Effector memory CD8-positive, alpha-beta T cell (primary cell): ENCODE data around the gene HMX3.
A peak's percentile ranks its signal among the peaks of the same experiment; 100 is the strongest.

ENCODE experiments used
- ATAC-seq: fragments of 150-1000 bp; cut with Tn5 transposase; replicated peaks from 2 replicates; pipeline ENCODE4 v1.10.0; 2021; ENCODE audit warnings: mild to moderate bottlenecking, moderate library complexity
- DNase-seq, 3 experiments: peaks; one replicate each; pipeline ENCODE4 v3.0.0; 2021
- H3K27ac Mint-ChIP-seq, 2 donors: one replicate each; pipeline ENCODE4 v1.8.0; 2022; ENCODE audit warnings: mild to moderate bottlenecking in 2 of 2, mixed read lengths in 2 of 2, moderate library complexity in 2 of 2
- H3K27me3 Mint-ChIP-seq, 2 donors: one replicate each; pipeline ENCODE4 v1.8.0; 2022; ENCODE audit warnings: mixed read lengths in 2 of 2
- H3K36me3 Mint-ChIP-seq: one replicate; pipeline ENCODE4 v1.8.0; 2022; ENCODE audit warnings: mild to moderate bottlenecking, moderate library complexity, mixed read lengths; ENCODE audit not compliant: insufficient read depth
- H3K4me1 Mint-ChIP-seq, 2 donors: one replicate each; pipeline ENCODE4 v1.8.0; 2022; ENCODE audit warnings: low read depth in 2 of 2, mixed read lengths in 2 of 2
- H3K4me3 Mint-ChIP-seq, 2 donors: one replicate each; pipeline ENCODE4 v1.8.0; 2022; ENCODE audit warnings: mild to moderate bottlenecking in 2 of 2, mixed read lengths in 2 of 2, moderate library complexity in 2 of 2
- H3K9me3 Mint-ChIP-seq, 2 donors: one replicate each; pipeline ENCODE4 v1.8.0; 2022; ENCODE audit warnings: mixed read lengths in 2 of 2

The HMX3 gene

DNA sequence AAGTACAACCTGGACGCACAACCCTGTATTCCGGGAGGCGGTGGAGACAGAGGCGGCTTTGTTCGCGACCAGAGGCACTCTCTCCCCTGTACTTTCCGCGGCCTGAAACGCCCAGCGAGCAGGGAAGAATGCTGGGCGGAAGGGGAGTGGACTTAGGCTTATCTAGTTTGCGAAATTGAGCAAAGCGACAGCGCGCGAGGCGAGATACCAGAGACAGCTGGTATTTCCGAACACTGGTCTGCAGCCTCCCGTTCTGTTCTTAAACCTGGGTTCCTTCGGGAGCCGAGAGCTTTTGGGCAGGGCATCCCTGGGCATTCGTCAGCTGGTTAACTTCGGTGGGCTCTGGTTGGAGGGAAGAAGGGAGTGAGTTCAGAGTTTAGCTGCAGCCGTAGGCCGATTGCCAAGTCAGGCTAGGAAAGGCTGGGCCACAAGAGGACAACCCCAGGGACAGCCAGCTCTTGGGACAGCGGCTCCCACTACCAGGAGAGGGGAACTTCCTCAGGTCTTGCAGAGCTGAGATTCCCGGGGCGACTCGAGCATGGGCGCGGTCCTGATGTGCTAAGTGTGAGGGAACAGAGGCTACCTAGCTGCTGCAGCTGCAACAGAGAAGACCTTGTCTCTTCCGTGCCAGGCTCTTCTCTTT is 3.9 kb downstream of the HMX3 start:
- Mint-ChIP-seq H3K27me3 (peaks cover 76 to 84% of the 10 kb centered on the region in 2 donors), H3K36me3 (peaks cover 17% of the 10 kb centered on the region), H3K4me1 (peaks cover 17 to 41% of the 10 kb centered on the region in 2 donors), H3K4me3 (peak overlapping the region in 1 of 2 donors; percentile 56), H3K27ac (peak overlapping the region in 1 of 2 donors; percentile 11), H3K9me3 (no peaks in the 10 kb centered on the region)
- ATAC-seq (no peak), DNase-seq (no peak)

DNA sequence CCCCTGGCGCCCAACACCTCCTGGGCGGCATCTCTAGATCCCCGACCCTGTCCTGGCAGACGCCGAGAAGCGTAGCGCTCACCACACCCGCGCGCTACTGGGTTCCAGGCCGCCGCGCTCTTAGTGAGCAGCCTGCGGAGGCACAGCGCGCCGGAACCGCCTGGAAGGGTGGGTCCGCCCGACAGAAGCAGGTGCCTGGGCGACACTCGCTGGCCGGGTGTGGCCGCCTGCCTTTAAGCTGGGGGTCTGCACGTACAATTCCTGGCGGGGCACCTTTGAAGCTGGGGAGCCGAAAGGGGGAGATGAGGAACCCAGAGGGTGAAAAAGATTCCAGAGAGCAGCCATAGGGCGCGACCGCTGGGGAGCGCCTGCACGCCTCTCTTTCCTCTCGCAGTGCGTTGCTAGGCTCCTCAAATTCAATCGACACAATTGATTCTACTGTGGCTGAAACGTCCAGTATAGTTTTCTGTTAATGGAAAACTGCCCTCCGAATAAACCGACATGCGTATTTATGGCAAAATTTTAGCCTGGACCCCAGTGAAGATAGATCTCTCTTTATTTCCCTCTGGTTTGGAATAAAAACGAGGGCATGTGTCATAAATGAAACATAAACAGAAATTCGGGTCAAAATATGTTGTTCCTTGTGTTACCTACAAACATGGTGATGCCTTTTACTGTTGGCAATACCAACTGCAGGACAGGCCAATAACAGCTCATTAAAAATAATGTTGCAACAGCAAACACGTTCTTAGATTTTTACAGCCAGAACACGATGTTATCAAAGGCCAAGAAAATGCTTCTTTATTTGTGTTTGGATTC is 4.6 kb downstream of the HMX3 start:
- Mint-ChIP-seq H3K36me3 (peaks cover 17% of the 10 kb centered on the region), H3K4me3 (peak overlapping the region; percentile 48 to 56), H3K9me3 (no peaks in the 10 kb centered on the region), H3K4me1 (peaks cover 22 to 48% of the 10 kb centered on the region in 2 donors), H3K27ac (no peak overlapping the region), H3K27me3 (peaks cover 83 to 89% of the 10 kb centered on the region in 2 donors)
- ATAC-seq (no peak), DNase-seq (no peak)

DNA sequence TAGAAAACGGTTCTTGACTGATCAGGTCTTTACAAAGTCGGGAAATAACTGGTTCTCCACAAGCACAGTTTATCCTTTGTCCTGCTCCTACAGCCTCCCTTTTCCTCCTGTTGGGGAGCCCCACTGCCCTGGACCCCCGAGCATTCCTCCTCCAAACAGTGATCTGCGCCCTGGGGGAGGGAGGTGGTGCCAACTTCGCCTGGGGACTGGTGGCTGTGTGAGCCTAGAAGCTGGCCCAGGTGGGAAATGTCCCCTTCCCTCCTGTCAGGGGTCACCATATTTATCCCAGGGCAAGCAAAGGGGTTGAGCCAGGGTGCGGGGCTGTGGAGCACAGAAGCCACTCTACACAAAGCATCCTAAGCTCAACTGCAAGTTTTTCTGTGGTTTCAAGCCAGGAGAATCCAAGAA is 5.2 kb downstream of the HMX3 start:
- ATAC-seq (no peak), DNase-seq (no peak)
- peaks cover 20% of the 10 kb centered on the region for H3K36me3 Mint-ChIP-seq
- H3K4me3 Mint-ChIP-seq: no peak overlapping the region
- peaks cover 28 to 53% of the 10 kb centered on the region in 2 donors for H3K4me1 Mint-ChIP-seq
- H3K27me3 Mint-ChIP-seq: peaks cover 89 to 95% of the 10 kb centered on the region in 2 donors
- no peaks in the 10 kb centered on the region for H3K9me3 Mint-ChIP-seq
- H3K27ac Mint-ChIP-seq: no peak overlapping the region

DNA sequence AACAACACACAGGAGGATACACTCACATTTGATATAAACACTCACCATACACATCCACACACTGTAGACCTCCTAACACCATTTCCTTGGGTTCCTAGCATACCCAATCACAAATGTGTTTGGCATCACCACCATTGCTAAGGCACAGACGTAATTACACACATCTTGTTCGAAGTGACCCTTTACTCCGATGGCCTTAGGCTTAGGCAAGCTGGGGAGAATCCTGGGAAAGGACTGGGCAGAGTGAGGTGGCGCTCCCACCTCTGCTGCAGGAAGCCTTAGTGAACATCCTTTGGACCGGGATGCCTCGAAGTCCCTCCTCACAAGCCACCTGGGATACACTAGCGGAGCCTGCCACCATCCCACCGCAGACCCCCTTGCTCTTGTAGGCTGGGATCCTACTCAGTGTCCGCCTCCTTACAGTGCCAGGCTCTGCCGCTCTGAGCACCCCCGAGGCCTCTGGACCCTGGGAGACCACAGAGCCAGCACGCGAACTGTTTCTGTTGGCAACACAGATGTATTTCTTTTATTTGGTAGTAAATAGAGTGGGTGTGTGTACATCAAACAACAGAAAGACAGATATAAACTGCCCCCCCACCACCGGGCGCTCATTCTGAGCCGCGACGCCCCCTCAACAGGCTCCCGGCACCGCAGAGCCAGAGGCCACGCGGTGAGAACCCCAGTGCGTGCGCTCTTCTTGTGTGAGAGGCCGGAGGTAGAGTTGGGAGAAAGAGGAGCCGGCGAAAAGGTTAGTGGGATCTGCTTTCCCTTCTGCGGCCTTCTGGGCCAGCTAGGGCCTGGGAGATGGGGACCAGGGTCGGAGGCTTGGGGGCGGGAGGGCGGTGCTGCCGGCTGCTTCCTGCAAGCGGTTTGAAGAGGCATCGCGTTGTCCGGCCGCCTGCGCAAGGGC is 6.3 kb downstream of the HMX3 start:
- Mint-ChIP-seq H3K27ac (no peak overlapping the region), H3K36me3 (peaks cover 18% of the 10 kb centered on the region), H3K27me3 (peaks cover 91 to 96% of the 10 kb centered on the region in 2 donors), H3K9me3 (no peaks in the 10 kb centered on the region), H3K4me3 (peak overlapping the region; percentile 37 to 69), H3K4me1 (peaks cover 29 to 47% of the 10 kb centered on the region in 2 donors)
- ATAC-seq (no peak), DNase-seq (no peak)

DNA sequence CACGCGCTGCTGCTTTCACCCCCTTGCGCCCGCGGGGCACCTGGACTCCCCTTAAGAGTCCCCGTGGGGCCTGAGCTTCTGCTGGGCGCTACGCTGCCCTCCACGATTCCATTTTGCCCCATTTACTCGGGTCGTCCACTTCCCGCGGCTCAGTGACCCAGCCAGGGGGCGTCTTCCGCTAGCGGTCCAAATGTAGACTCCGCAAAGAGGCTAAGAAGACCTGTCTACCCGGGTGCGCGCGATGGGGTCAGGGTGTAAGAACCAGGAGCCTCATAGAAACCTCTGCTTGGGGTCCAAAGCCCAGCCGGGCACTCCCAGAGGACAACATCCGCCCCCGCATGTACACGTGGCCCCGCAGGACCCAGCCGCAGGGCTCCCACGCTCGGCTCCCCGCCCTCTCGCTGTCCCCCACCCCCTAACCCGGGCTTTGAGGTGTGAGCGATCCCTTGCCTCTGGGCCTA is 7.0 kb downstream of the HMX3 start:
- DNase-seq (no peak), ATAC-seq (no peak)
- peak overlapping the region; percentile 37 to 69 for H3K4me3 Mint-ChIP-seq
- H3K9me3 Mint-ChIP-seq: no peaks in the 10 kb centered on the region
- H3K27ac Mint-ChIP-seq: no peak overlapping the region
- peaks cover 92 to 99% of the 10 kb centered on the region in 2 donors for H3K27me3 Mint-ChIP-seq
- H3K36me3 Mint-ChIP-seq: peaks cover 15% of the 10 kb centered on the region
- peaks cover 30 to 46% of the 10 kb centered on the region in 2 donors for H3K4me1 Mint-ChIP-seq

DNA sequence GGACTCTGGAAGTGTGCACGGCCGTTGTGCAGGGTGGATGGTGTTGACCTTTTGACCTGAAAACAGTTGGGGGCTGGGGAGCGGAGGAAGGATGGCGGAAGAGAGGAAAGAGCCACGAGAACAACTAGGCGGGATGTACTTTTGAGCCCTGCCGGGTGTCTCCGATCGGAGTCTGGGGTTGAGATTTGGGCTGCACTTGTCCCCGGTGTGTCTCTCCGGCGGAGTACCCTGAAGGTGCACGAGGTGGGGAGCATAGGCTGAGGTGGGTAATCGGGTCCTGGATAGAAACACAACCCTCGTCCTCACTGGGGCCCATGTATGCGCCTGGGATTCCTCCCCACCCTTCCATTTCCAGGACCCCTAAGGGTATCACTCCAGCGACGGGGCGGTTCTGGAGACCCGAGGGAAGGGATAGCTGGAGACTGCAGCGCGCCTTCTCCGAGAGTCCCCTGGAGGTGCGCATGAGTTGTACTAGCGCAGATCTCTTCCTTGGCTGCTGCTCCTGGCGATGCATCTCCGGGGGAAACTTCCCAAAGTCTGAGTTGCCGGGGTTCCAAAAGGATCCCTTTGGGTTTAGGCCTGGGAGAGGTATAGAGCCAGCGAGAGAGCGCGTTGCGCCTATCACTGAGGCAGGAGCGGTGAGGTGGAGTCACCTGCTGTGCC is 7.5 kb downstream of the HMX3 start:
- no peak for DNase-seq
- peaks cover 10% of the 10 kb centered on the region for H3K36me3 Mint-ChIP-seq
- H3K4me3 Mint-ChIP-seq: peak overlapping the region; percentile 37 to 69
- peaks cover 87 to 95% of the 10 kb centered on the region in 2 donors for H3K27me3 Mint-ChIP-seq
- H3K4me1 Mint-ChIP-seq: peaks cover 30 to 46% of the 10 kb centered on the region in 2 donors
- no peaks in the 10 kb centered on the region for H3K9me3 Mint-ChIP-seq
- no peak overlapping the region for H3K27ac Mint-ChIP-seq
- ATAC-seq: no peak

DNA sequence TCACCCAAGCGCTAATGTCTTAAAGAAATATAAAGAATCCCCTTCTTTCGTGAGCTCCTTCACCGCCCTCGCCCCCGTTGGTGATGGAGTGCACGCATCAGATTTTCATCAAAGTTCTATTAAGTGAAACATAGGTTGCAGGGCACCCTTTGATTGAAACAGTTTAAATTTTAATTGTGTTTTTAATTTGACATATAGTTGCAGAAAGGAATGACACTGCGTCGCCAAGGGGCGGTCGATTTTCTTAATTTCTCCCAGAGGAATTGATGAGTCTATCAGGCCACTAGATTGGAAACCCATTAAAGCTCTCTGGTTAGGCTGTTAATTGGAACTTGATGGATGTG is 8.0 kb downstream of the HMX3 start:
- Mint-ChIP-seq H3K27ac (no peak overlapping the region), H3K4me3 (peak overlapping the region in 1 of 2 donors; percentile 69), H3K27me3 (peaks cover 83 to 94% of the 10 kb centered on the region in 2 donors), H3K36me3 (peaks cover 10% of the 10 kb centered on the region), H3K9me3 (no peaks in the 10 kb centered on the region), H3K4me1 (peaks cover 31 to 45% of the 10 kb centered on the region in 2 donors)
- DNase-seq (no peak), ATAC-seq (no peak)

DNA sequence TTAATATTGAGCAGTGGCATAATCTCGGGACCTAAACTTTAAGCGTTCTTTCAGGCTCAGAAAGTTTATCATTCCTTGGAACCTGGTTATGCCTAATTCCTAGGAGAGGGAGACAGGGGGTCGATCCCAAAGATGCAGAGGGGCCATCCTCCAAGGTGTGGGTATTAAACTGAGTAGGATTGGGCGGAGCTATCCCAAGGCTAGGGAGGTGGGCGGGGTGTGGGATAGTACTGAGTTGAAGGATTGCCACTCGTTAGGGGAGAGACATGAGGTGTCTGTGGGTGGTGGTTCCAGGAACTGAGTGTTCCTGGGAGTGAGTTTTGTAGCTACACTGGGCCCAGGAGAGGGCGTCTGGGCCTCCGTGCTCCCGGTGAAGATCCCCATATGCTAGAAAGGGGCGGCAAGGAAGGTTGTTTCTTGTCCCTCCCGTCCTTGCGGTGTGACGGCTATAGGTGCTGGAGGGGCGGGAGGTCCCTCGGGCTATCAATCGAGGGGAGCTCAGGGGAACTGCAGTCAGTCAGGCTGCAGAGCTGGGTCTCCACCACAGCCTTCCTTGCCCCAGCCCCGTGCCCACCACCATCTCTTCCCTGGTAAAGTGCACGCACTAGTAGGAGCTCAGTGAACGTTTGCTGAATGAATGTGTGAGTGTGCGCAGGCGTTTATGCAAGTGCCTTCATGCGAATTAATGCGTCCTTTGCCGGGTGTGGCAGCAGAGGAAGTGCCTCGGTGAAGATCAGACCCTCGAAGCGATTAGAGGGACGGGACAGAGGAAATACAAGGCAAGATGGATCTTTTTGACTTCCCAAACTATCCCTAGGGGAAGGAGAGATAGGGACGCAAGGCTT is 9.1 kb downstream of the HMX3 start:
- no peak overlapping the region for H3K27ac Mint-ChIP-seq

DNA sequence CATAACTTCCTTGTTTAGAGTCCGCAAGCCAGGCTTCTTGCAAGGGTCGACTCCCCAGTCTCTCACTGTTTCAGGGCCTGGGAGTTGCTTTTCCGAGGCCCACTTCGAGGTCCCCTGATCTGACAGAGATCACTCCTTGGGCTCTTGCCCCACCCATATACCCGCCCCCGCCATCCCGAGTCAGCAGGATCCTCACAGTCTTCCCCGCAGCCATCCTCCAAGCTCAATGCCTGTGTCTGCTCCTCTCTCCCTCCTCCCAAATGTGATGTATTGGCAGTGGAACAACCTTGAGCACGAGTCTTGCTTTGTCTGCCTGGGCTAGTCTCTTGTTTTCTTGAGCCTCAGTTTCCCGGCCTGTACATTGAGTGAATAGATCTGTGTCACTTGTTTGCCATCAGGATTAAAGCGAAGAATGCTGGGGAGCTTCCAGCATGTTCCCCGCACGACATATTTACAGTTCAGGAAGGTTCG is 9.8 kb downstream of the HMX3 start:
- Mint-ChIP-seq H3K9me3 (no peaks in the 10 kb centered on the region), H3K27ac (no peak overlapping the region), H3K27me3 (peaks cover 78 to 94% of the 10 kb centered on the region in 2 donors), H3K36me3 (peaks cover 10% of the 10 kb centered on the region), H3K4me3 (peak overlapping the region; percentile 43 to 54), H3K4me1 (peaks cover 36 to 39% of the 10 kb centered on the region in 2 donors)
- ATAC-seq (no peak), DNase-seq (no peak)

More for the DNA sequence above, 9.1 kb downstream of the HMX3 start:
- Mint-ChIP-seq H3K9me3 (no peaks in the 10 kb centered on the region), H3K36me3 (peaks cover 10% of the 10 kb centered on the region), H3K4me3 (peak overlapping the region; percentile 43 to 54), H3K27me3 (peaks cover 79 to 94% of the 10 kb centered on the region in 2 donors), H3K4me1 (peaks cover 37 to 43% of the 10 kb centered on the region in 2 donors)
- DNase-seq (no peak), ATAC-seq (no peak)

DNA sequence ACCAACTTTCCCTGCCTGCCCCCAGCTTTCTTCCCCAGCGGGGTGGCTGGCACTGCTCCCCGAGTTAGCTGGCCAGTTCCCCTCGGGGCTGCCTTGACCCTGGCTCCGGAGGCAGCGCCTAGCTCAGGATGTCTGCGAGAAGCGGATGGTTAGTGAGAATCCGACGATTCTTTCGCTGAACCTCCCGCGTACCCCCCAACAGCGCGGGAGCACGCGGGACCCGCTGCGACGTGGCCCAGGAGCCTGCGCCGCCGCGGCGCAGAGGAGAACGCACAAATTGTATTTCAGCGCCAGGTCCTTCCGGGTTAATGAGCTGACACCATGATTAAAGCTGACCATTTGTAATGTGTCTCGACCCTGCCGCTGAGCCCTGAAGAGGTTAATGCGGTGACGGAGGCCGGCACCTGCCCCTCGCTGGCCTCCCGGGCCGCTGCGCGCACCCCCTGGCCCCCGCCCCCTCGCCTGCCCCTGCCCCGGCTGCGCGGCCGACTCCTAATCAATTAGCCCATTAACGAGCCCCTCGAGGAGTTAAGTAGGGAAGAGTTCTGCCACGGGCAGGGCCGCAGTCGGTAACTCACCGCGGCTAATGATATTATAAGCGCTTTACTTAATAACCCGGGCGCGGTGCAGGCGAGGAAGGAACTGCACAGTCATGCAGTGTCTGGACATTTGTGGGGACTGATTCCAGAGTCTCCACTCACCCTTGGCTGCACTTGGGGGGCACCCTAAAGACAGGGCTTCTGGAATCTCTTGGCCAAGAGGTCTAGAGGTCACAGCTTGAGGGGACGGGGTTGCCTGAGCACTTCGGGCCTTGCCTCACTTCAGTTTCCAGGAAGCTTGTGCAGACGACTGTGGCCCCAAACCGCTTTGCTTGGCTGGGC is 10.5 kb downstream of the HMX3 start:
- peaks cover 10% of the 10 kb centered on the region for H3K36me3 Mint-ChIP-seq
- peak overlapping the region; percentile 54 to 58 for H3K4me3 Mint-ChIP-seq
- peaks cover 71 to 94% of the 10 kb centered on the region in 2 donors for H3K27me3 Mint-ChIP-seq
- no peak overlapping the region for H3K27ac Mint-ChIP-seq
- ATAC-seq: no peak
- H3K9me3 Mint-ChIP-seq: no peaks in the 10 kb centered on the region
- peaks cover 35 to 39% of the 10 kb centered on the region in 2 donors for H3K4me1 Mint-ChIP-seq
- no peak for DNase-seq

DNA sequence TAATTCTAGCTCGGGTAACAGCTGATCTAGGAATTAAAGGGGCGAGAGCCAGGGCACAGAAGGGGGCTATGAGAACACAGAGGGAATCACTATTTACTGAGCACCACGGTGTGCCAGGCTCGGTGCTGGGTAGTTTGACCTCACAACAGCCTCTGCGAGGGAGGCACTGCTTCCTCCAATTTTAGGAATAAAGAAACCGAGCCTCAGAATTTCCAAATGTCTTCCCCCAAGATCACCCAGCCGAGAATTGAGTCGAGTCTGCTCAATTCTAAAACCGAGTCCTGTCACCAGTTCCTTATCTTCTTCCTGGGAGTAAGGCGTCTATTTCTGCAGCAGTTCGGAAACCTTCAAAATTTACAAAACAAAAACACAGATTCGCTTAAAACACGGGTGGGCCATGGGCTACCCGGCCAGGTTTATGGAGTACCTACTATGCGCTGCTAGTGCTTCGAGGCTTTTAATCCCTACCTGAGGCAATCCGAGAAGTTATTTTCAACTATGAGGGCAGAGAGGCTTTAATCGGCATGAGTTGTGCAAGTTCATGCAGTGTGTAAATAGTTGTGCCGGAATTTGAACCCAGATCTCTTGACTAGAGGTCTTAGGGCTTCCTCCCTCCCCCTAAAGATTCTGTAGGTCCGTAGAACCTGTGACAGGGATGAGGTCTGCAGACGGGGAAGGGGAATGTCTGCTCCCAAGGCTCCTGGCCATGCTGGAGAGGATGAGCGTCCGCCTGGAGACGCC is 11.3 kb downstream of the HMX3 start:
- Mint-ChIP-seq H3K9me3 (no peaks in the 10 kb centered on the region), H3K4me1 (peaks cover 35% of the 10 kb centered on the region in 2 donors), H3K36me3 (peaks cover 9% of the 10 kb centered on the region), H3K27me3 (peaks cover 63 to 90% of the 10 kb centered on the region in 2 donors), H3K4me3 (peak overlapping the region; percentile 43 to 58), H3K27ac (no peak overlapping the region)
- ATAC-seq: no peak
- no peak for DNase-seq
